SK-N-SH (cell line): ENCODE measurements around the gene PLXDC1. TPM values are rescaled to one million over a fixed set of nuclear protein-coding genes. Genes with fewer than 3 reads are reported as not detected.

Experiments used
- CTCF ChIA-PET: fragments of 300-600, 350-600 bp; formaldehyde crosslinking; extraction: SDS; loops from one replicate; lab custom pipeline; 2021; lab: Yijun Ruan, JAX
- POLR2A ChIA-PET: fragments of 350-600 bp; sonication (Branson Sonifier 250); formaldehyde crosslinking; extraction: SDS; loops from one replicate; lab custom pipeline; 2020; ENCODE audit warnings: antibody characterized with exemption, inconsistent platforms; lab: Yijun Ruan, JAX
- DNase-seq: peaks from one replicate; pipeline ENCODE4 v3.0.0; 2012
- H2AFZ ChIP-seq: fragments of 200-600 bp; sonication (generic); 2 replicates; pipeline ENCODE4 v1.8.1; 2016; ENCODE audit warnings: antibody characterized with exemption, mild to moderate bottlenecking, low read depth
- H3F3A ChIP-seq: fragments of 200-600 bp; sonication (generic); replicated peaks from 2 replicates; pipeline ENCODE3; 2016; ENCODE audit warnings: antibody characterized with exemption, mild to moderate bottlenecking; ENCODE audit not compliant: insufficient read depth
- H3K27ac ChIP-seq, 2 experiments: fragments of 200-500 bp in 1 of 2; fragments of 200-600 bp in 1 of 2; sonication (Bioruptor generic) in 1 of 2; sonication (generic), shearing (Covaris generic) in 1 of 2; 2 replicates each; pipeline versions ENCODE4 v1.5.1 to v1.6.1; 2014 to 2016; ENCODE audit warnings: low read depth in 2 of 2, inconsistent platforms in 1 of 2, low read length in 1 of 2, mild to moderate bottlenecking in 1 of 2, mixed read lengths in 1 of 2
- H3K27me3 ChIP-seq: fragments of 200-600 bp; sonication (generic), shearing (Covaris generic); 2 replicates; pipeline ENCODE4 v1.6.1; 2016; ENCODE audit warnings: mixed run types; ENCODE audit not compliant: insufficient read depth
- H3K36me3 ChIP-seq, 2 experiments: fragments of 200-500 bp in 1 of 2; fragments of 200-600 bp in 1 of 2; sonication (Bioruptor generic) in 1 of 2; sonication (generic) in 1 of 2; replicated peaks in 1 of 2; 2 replicates each; pipeline versions ENCODE3 to v1.5.1; 2014 to 2016; ENCODE audit warnings: low read length in 1 of 2, mild to moderate bottlenecking in 1 of 2; ENCODE audit not compliant: insufficient read depth in 2 of 2, control insufficient read depth in 1 of 2
- H3K4me1 ChIP-seq, 2 experiments: fragments of 200-500 bp in 1 of 2; fragments of 200-600 bp in 1 of 2; sonication (Bioruptor generic) in 1 of 2; sonication (generic), shearing (Covaris generic) in 1 of 2; 2 replicates each; pipeline versions ENCODE4 v1.5.1 to v1.6.1; 2014 to 2016; ENCODE audit warnings: low read depth in 1 of 2, low read length in 1 of 2, mixed run types in 1 of 2; ENCODE audit not compliant: insufficient read depth in 2 of 2, control insufficient read depth in 1 of 2
- H3K4me2 ChIP-seq: fragments of 200-600 bp; sonication (generic), shearing (Covaris generic); 2 replicates; pipeline ENCODE4 v1.6.1; 2017; ENCODE audit warnings: mixed run types
- H3K4me3 ChIP-seq, 2 experiments: fragments of 200-500 bp in 1 of 2; fragments of 200-600 bp in 1 of 2; sonication (Bioruptor generic) in 1 of 2; sonication (generic), shearing (Covaris generic) in 1 of 2; 2 replicates each; pipeline versions ENCODE4 v1.5.1 to v1.8.1; 2014 to 2016; ENCODE audit warnings: low read depth in 2 of 2, inconsistent platforms in 1 of 2, low read length in 1 of 2, mild to moderate bottlenecking in 1 of 2, mixed read lengths in 1 of 2, moderate library complexity in 1 of 2
- H3K79me2 ChIP-seq: fragments of 200-600 bp; sonication (generic); 2 replicates; pipeline ENCODE4 v1.8.1; 2017; ENCODE audit warnings: mild to moderate bottlenecking; ENCODE audit not compliant: insufficient read depth
- H3K9ac ChIP-seq: fragments of 200-600 bp; sonication (generic); 2 replicates; pipeline ENCODE4 v1.6.1; 2017; ENCODE audit warnings: mixed run types
- H3K9me2 ChIP-seq: fragments of 200-600 bp; sonication (generic); 2 replicates; pipeline ENCODE4 v1.6.1; 2017; ENCODE audit warnings: mixed run types
- H3K9me3 ChIP-seq: fragments of 200-600 bp; sonication (generic); 2 replicates; pipeline ENCODE4 v1.6.1; 2017; ENCODE audit warnings: mixed run types, mild to moderate bottlenecking, moderate library complexity
- H4K20me1 ChIP-seq: fragments of 200-600 bp; sonication (generic); 2 replicates; pipeline ENCODE4 v1.6.1; 2017; ENCODE audit warnings: mild to moderate bottlenecking, mixed run types; ENCODE audit not compliant: insufficient read depth
- EP300 ChIP-seq, 2 experiments: IDR thresholded peaks; 2 replicates each; pipeline versions ENCODE4 v1.4.0 to v1.6.1; 2012; ENCODE audit warnings: borderline replicate concordance in 1 of 2, low read depth in 1 of 2, low read length in 1 of 2
- FOXM1 ChIP-seq: IDR thresholded peaks from 2 replicates; pipeline ENCODE4 v1.4.0; 2012; ENCODE audit warnings: low read depth, mild to moderate bottlenecking
- GATA2 ChIP-seq: sonication (generic); formaldehyde crosslinking; IDR thresholded peaks from 2 replicates; pipeline ENCODE4 v1.5.0; 2020; ENCODE audit warnings: mild to moderate bottlenecking, missing genetic modification reagents
- MEF2A ChIP-seq: IDR thresholded peaks from 2 replicates; pipeline ENCODE4 v1.4.0; 2012; ENCODE audit warnings: low read depth, borderline replicate concordance
- NFIC ChIP-seq: IDR thresholded peaks from 2 replicates; pipeline ENCODE4 v1.4.0; 2012; ENCODE audit warnings: borderline replicate concordance
- NRF1 ChIP-seq: IDR thresholded peaks from 2 replicates; pipeline ENCODE4 v1.6.1; 2012; ENCODE audit warnings: low read depth, mild to moderate bottlenecking, low read length
- POLR2AphosphoS5 ChIP-seq: IDR thresholded peaks from 2 replicates; pipeline ENCODE4 v1.6.1; 2012; ENCODE audit warnings: low read depth, low read length
- RAD21 ChIP-seq: IDR thresholded peaks from 2 replicates; pipeline ENCODE4 v1.6.1; 2012; ENCODE audit warnings: mild to moderate bottlenecking, low read length
- RCOR1 ChIP-seq: fragments of 150-350 bp; IDR thresholded peaks from 2 replicates; pipeline ENCODE4 v1.6.1; 2017; ENCODE audit warnings: antibody characterized with exemption, low read length
- RFX5 ChIP-seq: IDR thresholded peaks from 2 replicates; pipeline ENCODE4 v1.6.1; 2012; ENCODE audit warnings: mild to moderate bottlenecking, improper control_type of control experiment, low read length
- RXRA ChIP-seq: IDR thresholded peaks from 2 replicates; pipeline ENCODE4 v1.4.0; 2012; ENCODE audit warnings: low read depth, mild to moderate bottlenecking, borderline replicate concordance
- SMC3 ChIP-seq: IDR thresholded peaks from 2 replicates; pipeline ENCODE4 v1.6.1; 2012; ENCODE audit warnings: low read depth, low read length, improper control_type of control experiment
- TAF1 ChIP-seq: IDR thresholded peaks from 2 replicates; pipeline ENCODE4 v1.6.1; 2012; ENCODE audit warnings: low read depth, mild to moderate bottlenecking, low read length, moderate library complexity, borderline replicate concordance
- TCF12 ChIP-seq: IDR thresholded peaks from 2 replicates; pipeline ENCODE4 v1.4.0; 2012
- WGBS: methylation state at CpG from one replicate; pipeline ENCODE4 v1.1.6; 2017; ENCODE audit warnings: low lambda C conversion rate; 5-methylcytosine and 5-hydroxymethylcytosine counted together
- polyA plus RNA-seq, 3 experiments: library from polyadenylated mRNA; depleted of rRNA; stranded (reverse); fragments of >200 nt; gene quantifications; 2 replicates each; pipeline ENCODE4 v1.2.3, GENCODE V29; 2012
- TF ChIP-seq, protein P1 (sequence below): IDR thresholded peaks from 2 replicates; pipeline ENCODE4 v1.4.0; 2012; ENCODE audit warnings: low read depth, borderline replicate concordance
- TF ChIP-seq, protein P2 (sequence below): fragments of 150-350 bp; IDR thresholded peaks from 2 replicates; pipeline ENCODE4 v1.6.1; 2017; ENCODE audit warnings: antibody characterized with exemption, low read length, low read depth, borderline replicate concordance
- TF ChIP-seq, protein P3 (sequence below): fragments of 200-600 bp; sonication (generic); IDR thresholded peaks from 2 replicates; pipeline ENCODE4 v1.6.1; 2017; ENCODE audit warnings: antibody characterized with exemption, mild to moderate bottlenecking, moderate library complexity
- TF ChIP-seq, protein P4 (sequence below): IDR thresholded peaks from 2 replicates; pipeline ENCODE4 v1.4.0; 2012; ENCODE audit warnings: low read depth, borderline replicate concordance
- TF ChIP-seq, protein P5 (sequence below): fragments of 150-350 bp; IDR thresholded peaks from 2 replicates; pipeline ENCODE4 v1.6.1; 2016; ENCODE audit warnings: mild to moderate bottlenecking, low read depth, low read length

Gene PLXDC1
- polyA plus RNA-seq, 1 of the 3 experiments (the other 2 are of a cell fraction): 1.5 TPM

DNA sequence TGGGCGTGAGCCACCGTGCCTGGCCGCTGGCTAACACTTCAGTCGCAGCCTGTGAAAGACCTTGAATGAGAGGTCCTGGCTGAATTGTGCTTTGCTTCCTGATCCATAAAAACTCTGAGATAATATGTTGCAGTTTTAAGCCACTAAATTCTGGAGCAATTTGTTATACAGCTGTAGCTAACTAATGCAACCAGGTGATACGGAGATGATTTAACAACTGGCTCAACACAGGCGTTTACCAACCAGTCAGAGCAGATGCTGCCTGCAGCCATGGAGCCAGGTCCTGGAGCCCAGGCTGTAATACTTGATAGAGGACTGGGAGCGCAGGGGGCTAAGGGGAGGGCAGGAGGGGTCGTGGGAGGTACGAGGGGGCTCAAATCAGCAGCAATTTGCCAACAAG lies 50.9 kb downstream of the PLXDC1 start:
- Histone ChIP-seq H3K79me2 (no peaks in the 10 kb centered on the region), H3K27me3 (no peaks in the 10 kb centered on the region), H3K9ac (no peak overlapping the region)
- POLR2A ChIA-PET: no interaction called here
- no peak for DNase-seq
- 88% methylated on average over 9 of the region's 9 CpGs for WGBS
- no peak for TF ChIP-seq RAD21
- no peak for TF ChIP-seq RCOR1
- no peak for TF ChIP-seq FOXM1
- no peak for TF ChIP-seq SMC3
- TF ChIP-seq, protein P1, sequence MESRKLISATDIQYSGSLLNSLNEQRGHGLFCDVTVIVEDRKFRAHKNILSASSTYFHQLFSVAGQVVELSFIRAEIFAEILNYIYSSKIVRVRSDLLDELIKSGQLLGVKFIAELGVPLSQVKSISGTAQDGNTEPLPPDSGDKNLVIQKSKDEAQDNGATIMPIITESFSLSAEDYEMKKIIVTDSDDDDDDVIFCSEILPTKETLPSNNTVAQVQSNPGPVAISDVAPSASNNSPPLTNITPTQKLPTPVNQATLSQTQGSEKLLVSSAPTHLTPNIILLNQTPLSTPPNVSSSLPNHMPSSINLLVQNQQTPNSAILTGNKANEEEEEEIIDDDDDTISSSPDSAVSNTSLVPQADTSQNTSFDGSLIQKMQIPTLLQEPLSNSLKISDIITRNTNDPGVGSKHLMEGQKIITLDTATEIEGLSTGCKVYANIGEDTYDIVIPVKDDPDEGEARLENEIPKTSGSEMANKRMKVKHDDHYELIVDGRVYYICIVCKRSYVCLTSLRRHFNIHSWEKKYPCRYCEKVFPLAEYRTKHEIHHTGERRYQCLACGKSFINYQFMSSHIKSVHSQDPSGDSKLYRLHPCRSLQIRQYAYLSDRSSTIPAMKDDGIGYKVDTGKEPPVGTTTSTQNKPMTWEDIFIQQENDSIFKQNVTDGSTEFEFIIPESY: no peak
- TF ChIP-seq, protein P2, sequence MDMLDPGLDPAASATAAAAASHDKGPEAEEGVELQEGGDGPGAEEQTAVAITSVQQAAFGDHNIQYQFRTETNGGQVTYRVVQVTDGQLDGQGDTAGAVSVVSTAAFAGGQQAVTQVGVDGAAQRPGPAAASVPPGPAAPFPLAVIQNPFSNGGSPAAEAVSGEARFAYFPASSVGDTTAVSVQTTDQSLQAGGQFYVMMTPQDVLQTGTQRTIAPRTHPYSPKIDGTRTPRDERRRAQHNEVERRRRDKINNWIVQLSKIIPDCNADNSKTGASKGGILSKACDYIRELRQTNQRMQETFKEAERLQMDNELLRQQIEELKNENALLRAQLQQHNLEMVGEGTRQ: no peak
- no peak for TF ChIP-seq RXRA
- TF ChIP-seq MEF2A: no peak
- no peak for TF ChIP-seq TAF1
- TF ChIP-seq, all 33 proteins: peak for 0
- H3F3A ChIP-seq: no peaks in the 10 kb centered on the region
- no peak overlapping the region for H2AFZ ChIP-seq
- H3K9me2 ChIP-seq: no peaks in the 10 kb centered on the region
- H3K4me2 ChIP-seq: no peak overlapping the region
- H3K4me3 ChIP-seq: no peak overlapping the region
- H3K27ac ChIP-seq: no peak overlapping the region
- peaks cover 0 to 17% of the 10 kb centered on the region in 2 experiments; a peak in 1 of 4 replicates for H3K4me1 ChIP-seq
- CTCF ChIA-PET: no interaction called here
- H4K20me1 ChIP-seq: no peaks in the 10 kb centered on the region
- no peaks in the 10 kb centered on the region for H3K36me3 ChIP-seq
- H3K9me3 ChIP-seq: no peaks in the 10 kb centered on the region

DNA sequence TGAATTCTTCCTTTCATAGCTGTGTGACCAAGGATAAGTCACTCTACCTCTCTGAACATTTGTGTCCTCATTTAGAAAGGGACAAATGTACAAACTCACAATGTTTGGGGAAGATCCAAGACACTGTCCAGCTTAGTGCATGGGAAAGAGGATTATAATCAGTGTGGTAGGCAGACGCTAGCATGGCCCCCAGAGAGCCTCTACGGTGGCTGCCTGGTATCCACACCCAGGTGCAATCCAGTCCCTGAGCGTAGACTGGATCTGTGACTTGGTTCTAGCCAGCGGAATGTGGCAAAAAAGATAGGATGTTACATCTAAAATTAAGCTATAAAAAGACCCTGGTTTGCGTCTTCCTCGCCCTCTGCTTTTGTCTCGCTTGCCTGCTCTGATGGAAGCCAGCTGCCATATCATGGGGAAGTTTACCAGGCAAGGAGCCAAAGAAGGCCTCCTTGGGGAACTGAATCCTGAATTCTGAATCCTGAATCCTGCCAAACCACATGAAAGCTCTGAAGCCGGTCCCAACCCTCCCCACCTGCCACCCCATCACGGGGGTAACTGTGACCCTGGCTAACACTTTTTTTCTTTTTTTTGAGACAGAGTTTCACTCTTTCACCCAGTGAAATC lies 51.7 kb downstream of the PLXDC1 start:
- no peaks in the 10 kb centered on the region for H3K9me3 ChIP-seq
- POLR2A ChIA-PET: no interaction called here
- H3K9ac ChIP-seq: no peak overlapping the region
- H3K4me2 ChIP-seq: no peak overlapping the region
- no peaks in the 10 kb centered on the region for H3K9me2 ChIP-seq
- H3K4me3 ChIP-seq: no peak overlapping the region
- no peaks in the 10 kb centered on the region for H3K36me3 ChIP-seq
- no peak overlapping the region for H2AFZ ChIP-seq
- no peaks in the 10 kb centered on the region for H4K20me1 ChIP-seq
- 46% methylated on average over 9 of the region's 9 CpGs for WGBS
- H3K79me2 ChIP-seq: no peaks in the 10 kb centered on the region
- H3K27ac ChIP-seq: peak overlapping the region in 1 of 2 experiments; percentile 59; a peak in 1 of 4 replicates
- no peaks in the 10 kb centered on the region for H3F3A ChIP-seq
- peaks cover 0 to 21% of the 10 kb centered on the region in 2 experiments; a peak in 1 of 4 replicates for H3K4me1 ChIP-seq
- no peaks in the 10 kb centered on the region for H3K27me3 ChIP-seq
- CTCF ChIA-PET: no interaction called here
- no peak for DNase-seq
- TF ChIP-seq GATA2 (CRISPR knock-in tag) (no peak), TCF12 (peak; percentile 65; the same call in 1 of the 2 replicates), POLR2AphosphoS5 (no peak), TAF1 (no peak), NRF1 (no peak), EP300 (IDR thresholded peaks at IDR 0.05; ENCODE audit: borderline replicate concordance in 1 of 2, low read depth in 1 of 2, low read length in 1 of 2) (peak in 1 of 2 experiments; percentile 23; a peak in 1 of 4 replicates), NFIC (peak; percentile 38; the same call in 1 of the 2 replicates), RFX5 (no peak)
- TF ChIP-seq, protein P3, sequence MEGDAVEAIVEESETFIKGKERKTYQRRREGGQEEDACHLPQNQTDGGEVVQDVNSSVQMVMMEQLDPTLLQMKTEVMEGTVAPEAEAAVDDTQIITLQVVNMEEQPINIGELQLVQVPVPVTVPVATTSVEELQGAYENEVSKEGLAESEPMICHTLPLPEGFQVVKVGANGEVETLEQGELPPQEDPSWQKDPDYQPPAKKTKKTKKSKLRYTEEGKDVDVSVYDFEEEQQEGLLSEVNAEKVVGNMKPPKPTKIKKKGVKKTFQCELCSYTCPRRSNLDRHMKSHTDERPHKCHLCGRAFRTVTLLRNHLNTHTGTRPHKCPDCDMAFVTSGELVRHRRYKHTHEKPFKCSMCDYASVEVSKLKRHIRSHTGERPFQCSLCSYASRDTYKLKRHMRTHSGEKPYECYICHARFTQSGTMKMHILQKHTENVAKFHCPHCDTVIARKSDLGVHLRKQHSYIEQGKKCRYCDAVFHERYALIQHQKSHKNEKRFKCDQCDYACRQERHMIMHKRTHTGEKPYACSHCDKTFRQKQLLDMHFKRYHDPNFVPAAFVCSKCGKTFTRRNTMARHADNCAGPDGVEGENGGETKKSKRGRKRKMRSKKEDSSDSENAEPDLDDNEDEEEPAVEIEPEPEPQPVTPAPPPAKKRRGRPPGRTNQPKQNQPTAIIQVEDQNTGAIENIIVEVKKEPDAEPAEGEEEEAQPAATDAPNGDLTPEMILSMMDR: no peak
- TF ChIP-seq, protein P2: no peak
- TF ChIP-seq, protein P4, sequence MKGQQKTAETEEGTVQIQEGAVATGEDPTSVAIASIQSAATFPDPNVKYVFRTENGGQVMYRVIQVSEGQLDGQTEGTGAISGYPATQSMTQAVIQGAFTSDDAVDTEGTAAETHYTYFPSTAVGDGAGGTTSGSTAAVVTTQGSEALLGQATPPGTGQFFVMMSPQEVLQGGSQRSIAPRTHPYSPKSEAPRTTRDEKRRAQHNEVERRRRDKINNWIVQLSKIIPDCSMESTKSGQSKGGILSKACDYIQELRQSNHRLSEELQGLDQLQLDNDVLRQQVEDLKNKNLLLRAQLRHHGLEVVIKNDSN: no peak
- TF ChIP-seq, protein P5, sequence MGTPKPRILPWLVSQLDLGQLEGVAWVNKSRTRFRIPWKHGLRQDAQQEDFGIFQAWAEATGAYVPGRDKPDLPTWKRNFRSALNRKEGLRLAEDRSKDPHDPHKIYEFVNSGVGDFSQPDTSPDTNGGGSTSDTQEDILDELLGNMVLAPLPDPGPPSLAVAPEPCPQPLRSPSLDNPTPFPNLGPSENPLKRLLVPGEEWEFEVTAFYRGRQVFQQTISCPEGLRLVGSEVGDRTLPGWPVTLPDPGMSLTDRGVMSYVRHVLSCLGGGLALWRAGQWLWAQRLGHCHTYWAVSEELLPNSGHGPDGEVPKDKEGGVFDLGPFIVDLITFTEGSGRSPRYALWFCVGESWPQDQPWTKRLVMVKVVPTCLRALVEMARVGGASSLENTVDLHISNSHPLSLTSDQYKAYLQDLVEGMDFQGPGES: no peak
